Upper lobe of left lung (tissue), 4 donors: Measurements from ENCODE around the gene PDE4D.

ENCODE experiments used
- EP300 ChIP-seq, 4 donors: sonication (generic); formaldehyde crosslinking; IDR thresholded peaks; one replicate each; pipeline ENCODE4 v1.5.1; 2017; ENCODE audit warnings: antibody characterized with exemption in 4 of 4, control low read depth in 2 of 4
- POLR2A ChIP-seq, 4 donors: fragments of 450-650 bp; IDR thresholded peaks; one replicate each; pipeline ENCODE4 v1.5.1; 2016 to 2017; ENCODE audit warnings: antibody characterized with exemption in 4 of 4, mild to moderate bottlenecking in 2 of 4
- TF ChIP-seq, protein P1 (sequence below), 6 experiments: fragments of 450-650 bp in 4 of 6; fragments of 200-600 bp in 2 of 6; sonication (generic) in 2 of 6; IDR thresholded peaks; one replicate each; pipeline ENCODE4 v1.5.1; 2016 to 2019; ENCODE audit warnings: antibody characterized with exemption in 6 of 6

DNA sequence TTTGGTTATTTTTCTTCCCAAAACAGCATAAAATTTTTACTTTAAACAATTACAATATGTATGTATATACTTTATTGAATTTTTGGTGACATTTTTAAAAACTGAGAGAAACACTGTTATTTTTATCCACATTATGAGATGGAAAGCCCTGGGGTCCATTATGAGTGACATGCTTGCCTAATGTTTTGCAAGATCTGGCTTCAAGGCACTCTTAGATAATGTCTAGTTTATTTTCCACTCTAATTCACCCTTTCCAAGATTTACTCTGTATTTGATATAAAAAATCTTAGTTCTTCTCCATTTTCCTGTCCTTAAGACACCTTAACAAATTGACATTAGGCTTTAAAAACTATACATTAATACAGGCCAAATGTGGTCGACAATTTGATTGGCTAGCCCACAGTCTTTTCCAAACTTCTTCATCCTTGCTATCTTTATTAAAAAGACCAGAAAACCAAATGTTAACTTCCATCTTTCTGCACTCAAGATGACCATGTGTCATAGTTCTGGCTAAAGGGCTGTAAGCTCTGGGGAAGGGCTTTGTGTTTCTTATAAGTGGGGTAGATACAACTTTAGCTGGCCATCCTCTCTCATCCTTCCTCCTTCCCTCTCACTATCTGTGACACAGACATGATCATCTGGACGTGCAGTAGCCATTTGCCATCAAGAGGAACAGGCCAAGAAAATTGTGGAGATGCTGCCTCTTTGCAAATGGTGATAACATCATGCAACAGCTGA is 561.1 kb downstream of the PDE4D start:
- TF ChIP-seq EP300 (IDR thresholded peaks at IDR 0.05) = no peak
- no peak for TF ChIP-seq POLR2A (IDR thresholded peaks at IDR 0.05)
- TF ChIP-seq, protein P1, sequence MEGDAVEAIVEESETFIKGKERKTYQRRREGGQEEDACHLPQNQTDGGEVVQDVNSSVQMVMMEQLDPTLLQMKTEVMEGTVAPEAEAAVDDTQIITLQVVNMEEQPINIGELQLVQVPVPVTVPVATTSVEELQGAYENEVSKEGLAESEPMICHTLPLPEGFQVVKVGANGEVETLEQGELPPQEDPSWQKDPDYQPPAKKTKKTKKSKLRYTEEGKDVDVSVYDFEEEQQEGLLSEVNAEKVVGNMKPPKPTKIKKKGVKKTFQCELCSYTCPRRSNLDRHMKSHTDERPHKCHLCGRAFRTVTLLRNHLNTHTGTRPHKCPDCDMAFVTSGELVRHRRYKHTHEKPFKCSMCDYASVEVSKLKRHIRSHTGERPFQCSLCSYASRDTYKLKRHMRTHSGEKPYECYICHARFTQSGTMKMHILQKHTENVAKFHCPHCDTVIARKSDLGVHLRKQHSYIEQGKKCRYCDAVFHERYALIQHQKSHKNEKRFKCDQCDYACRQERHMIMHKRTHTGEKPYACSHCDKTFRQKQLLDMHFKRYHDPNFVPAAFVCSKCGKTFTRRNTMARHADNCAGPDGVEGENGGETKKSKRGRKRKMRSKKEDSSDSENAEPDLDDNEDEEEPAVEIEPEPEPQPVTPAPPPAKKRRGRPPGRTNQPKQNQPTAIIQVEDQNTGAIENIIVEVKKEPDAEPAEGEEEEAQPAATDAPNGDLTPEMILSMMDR (IDR thresholded peaks at IDR 0.05) = no peak
